HG02938 (cell line): Measurements from ENCODE around the gene ELL.

ENCODE experiments used
- ATAC-seq: cut with Tn5 transposase; IDR thresholded peaks from one replicate; pipeline ENCODE4 v1.9.1; 2021; ENCODE audit warnings: mild to moderate bottlenecking, moderate library complexity; ENCODE audit not compliant: unreplicated experiment

ELL gene

DNA sequence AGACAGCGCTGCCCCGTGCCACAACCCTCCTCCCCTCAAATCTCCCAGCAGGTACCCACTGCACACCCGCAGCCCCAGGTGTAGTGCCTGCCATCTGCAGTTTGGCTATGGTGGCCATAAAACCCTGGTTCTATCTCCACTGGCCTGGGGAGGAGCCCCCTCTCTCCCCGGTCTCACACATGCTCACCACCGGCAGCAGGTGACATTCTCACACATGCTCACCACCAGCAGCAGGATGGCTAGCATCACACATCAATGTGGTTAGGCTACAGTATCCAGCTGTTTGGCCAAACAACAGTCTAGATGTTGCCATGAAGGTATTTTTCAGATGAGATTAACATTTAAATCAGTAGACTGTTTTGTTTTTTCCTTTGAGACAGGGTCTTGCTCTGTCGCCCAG, 31.1 kb downstream of the ELL start:
- no peak for ATAC-seq

GRCh38 chr19:18489627-18490184, 32.2 kb downstream of the ELL start:
- ATAC-seq: no peak

DNA sequence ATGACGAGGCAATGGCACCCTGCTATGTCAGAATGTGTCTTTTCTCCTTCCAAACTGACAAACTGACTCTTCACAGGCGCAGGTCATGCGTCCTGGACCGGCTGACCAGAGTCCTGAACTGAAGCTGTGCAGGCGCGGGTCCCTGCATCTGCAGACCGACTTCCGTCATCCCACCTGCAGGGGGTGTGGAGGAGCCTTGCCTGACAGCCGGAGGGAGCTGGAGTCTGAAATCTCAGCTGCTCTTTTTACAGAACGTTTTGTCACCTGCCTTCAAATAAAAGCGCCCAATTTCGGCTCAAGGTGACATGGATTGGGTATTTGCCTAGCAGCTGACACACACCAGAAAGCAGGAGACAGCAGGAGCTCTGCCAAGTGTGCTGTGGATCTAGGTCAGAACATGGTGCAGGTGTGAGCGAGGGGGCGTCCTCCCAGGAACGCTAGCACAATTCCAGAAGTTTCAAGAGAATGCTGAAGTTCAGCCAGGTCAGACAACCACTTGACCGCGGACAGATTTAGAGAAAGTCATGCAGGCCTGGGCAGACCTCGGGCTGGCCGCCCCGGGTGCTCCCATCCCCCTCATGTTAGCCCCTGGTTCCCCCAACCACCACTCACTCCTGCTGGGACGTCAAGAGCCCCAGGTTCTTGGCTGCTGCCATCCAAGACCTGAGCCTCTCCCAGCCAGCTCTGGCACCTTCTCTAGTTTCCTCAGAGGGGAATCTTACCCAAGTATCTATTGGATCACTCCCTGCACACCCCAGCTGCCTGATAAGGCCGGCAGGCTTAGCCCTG, 32.8 kb downstream of the ELL start:
- no peak for ATAC-seq

- ATAC-seq: no peak
These were observed 33.5 kb downstream of the ELL start for GRCh38 chr19:18488403-18488723.

- ATAC-seq: no peak
These were observed 34.1 kb downstream of the ELL start for GRCh38 chr19:18487576-18488402.

DNA sequence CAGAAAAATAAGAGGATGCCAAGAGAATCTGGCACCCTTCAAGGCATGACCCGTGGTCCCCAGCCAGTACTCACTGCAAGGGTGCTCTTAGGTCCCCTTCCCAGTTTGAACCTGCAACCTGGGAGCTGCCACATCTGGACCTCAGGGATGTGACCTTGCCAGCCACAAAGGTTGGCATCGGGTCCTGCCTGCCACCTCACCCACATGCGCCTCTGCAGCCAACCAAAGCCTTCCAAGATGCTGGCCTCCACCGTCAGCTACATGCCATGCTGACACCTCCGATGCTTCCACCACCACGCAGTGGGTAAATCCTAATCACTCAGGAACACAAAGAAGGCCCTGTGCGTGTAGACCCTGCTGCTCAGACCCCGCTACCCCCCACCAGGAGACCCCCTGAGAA, 35.1 kb downstream of the ELL start:
- ATAC-seq: no peak

DNA sequence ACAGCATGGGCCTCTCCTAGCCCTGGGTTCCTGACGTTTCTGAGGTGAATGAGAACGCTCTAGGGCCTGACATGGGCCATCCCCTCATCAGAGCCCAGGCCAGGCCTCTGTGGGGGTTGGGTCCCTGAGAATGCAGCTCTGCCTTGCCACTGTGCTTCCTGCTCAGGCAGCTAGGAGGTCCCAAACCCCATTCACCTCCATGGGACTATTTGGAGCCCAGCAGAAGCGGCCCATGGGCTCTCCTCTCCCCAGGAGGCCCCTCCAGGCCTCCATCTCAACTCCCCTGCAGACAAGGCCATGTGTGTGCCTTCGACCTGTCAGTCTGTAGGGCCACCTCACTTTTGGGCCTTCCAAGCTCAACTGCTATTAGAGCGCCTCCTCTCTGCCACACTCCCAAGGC, 36.9 kb downstream of the ELL start:
- no peak for ATAC-seq

DNA sequence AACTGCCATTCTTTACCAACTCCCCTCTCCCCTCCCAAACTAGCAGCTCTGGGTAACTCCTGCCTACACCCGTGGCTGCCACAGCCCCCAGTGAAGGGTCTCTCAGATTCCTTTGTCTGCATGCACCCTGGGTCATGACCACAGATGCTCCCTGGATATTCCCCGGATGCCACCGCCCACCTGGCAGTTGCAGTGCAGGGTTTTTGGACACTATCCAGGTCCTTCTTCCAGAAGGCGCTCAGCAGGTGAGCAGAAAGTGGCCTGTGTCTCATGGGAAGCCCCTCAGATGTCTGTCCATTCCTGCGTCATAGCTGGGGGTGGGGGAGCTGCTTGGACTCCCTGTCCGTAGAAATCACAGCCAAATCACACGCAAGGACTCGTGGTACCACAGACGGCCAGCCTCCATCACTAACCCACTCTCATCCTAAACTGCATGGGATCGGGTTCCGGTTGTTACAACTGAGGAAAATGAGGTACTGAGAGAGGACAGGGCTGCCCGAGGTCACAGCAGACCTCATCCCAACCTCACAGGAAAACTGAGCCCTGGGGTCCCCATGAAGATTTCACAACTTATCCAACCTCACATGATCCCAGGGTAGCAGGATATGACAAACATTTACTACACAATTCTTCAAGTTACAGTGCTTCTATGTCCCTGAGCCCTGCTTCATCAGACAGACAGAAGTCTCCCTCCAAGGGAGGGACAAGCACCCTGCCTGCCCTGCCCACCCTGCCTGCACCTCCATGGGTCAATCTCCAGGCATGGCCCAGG, 38.6 kb downstream of the ELL start:
- ATAC-seq: no peak

DNA sequence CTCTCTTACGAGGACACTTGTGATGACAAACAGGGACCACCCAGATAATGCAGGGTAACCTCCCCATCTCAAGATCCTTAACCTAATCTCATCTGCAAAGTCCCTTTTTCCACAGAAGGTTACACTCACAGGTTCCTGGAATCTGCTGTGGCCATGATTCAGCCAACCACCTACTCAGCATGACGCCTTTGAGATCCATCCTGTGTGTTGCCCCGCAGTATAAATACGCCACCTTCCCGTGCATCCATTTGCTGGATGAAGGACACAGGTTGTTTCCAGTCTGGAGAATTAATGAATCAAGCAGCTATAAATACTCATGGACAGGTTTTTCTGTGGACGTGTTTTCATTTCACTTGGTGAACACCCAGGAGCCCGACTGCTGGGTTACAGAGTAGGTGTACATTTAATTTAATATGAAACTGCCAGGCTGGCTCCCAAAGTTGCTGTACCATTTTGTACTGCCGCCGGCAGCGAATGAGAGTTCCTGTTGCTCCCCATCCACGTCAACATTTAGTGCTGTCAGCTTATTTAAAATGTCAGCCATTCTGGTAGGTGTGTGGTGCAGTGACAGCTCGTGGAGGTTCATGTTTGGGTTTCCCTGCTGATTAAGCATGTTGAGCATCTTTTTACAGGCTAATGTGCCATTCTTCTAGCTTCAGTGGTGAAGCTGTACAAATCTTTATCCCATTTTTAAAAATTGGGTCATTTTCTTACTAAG, 40.2 kb downstream of the ELL start:
- no peak for ATAC-seq

DNA sequence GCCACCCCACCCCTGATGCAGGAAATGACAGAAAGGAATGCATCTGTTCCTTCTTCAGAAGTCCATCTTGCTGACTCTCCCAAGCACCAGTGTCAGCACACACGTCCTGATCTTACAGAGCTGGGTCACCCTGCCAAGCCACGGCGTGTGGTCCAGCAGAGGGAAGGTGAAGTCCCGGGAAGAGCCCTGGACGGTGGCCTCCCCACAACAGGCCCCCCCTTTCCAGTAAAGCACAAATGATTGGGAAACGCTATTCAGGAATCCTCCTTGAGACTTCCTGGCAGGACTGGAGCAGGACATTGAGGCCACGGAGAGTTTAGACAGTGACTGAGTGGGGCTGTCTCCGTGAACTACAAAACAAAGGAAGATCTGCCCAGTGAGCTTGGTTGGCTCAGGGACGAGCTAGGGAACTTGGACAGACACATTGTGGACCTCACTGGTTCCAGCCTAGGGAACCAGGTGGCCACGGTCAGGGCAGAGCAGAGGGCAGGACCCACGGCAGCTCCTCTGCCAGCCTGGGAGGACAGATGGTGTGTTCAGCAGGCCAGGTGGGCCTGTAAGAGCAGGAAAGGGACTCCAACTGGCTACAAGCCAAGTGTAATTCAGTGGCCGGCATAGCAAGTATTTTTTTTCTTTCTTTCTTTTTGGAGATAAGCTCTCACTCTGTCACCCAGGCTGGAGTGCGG, 41.7 kb downstream of the ELL start:
- ATAC-seq: no peak

- peak; percentile 51 for ATAC-seq
These were observed 43.1 kb downstream of the ELL start for GRCh38 chr19:18478545-18479311.

DNA sequence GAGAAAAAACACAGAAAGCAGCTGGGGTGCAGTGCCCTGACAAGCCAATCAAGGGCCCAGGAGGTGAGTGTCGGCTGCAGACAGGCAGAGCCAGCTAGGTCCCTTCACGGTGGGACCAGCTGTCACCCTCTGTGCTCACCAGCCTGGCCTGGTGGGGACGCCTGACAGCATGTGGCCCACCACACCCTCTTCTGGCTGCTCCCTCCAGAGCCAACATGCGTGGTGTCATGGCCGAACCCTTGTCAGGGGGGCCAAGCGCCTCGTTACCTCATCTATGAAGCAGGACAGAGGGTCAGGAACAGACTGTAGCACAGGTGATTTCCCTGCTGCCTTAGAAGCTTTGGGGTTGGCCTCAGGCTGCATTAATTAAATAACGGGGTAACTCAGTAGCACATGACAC, 43.9 kb downstream of the ELL start:
- ATAC-seq: no peak

DNA sequence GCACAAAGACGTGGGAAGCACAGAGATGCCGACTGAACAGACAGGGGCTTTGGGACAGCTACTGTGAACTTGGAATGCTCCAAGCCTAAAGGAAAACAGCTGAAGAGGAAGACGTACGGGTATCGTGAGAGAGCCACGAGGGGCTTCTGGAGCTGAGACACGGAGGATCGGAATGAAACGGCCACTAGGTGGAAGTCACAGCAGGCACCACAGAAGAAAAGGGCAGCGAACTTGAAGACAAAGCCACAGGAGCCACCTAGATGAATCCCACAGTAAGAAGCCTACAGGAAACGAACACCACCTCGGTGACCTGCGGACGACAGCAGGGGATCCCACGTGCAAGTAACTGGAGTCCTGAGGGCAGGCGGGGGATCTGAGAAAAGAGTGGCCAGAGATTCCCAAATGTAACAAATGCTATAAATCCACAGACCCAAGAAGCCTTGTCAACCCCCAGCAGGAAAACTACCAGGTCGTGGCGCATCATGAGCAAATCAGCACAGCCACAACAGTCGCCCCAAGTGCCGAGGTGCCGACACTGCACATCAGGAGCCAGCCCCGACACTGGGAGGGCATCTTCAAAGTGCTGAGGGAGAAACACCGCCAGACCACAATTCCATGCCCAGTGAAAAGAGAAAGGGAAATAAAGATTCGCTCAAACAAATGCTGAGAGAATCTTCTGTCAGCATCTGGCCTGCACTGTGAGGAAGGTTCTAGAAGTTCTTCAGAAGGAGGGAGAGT, 44.7 kb downstream of the ELL start:
- ATAC-seq: no peak

DNA sequence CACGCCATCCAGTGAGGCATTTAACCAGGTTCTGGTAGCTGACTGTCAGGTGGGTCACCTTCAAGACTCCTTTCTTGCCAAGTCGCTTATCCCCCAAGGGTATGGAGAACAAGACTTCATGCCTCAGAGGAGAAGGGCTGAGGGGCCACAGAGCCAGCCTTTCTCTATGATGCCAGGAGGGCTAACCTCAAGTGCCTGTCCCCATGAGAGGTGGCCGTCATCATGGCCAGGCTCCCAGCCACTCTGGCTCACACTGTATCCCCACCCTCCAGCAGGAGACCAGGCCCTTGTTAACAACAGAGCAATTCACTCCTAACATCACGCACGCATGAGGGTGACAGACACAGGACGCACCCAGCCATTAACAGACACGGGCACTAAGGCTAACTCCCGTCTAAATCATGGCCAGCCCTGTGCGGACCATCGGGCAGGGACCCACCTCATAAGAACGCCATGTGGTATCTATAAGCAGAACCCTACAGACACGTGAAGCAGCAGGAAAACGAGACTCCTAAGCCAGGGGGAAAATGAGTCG, 45.3 kb downstream of the ELL start:
- ATAC-seq: no peak

DNA sequence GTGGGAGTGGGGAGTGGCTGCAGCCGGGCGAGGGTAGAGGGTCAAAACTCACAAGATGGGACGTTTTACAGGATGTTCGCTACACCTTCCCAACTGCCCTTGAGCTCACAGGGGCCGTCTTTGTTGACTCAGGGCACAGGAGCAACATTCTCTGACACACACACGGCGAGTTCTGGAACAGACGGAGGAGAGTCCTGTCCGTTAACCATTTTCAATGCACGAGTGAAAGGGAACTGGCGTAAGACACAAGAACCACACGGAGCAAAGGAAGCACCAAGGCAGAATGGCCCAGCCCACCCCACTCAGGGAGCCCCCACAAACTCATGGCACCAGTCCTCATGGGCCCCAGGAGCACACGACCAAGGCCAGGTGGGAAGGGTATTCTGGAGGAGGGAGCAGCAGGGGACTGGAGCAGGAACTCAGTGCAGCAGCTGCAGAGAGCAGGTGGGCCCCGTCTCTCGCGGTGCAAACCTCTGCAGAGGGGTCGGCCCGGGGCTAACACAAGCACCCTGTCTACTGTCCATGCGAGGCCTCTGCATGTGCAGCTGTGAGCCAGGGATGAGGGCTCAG, 46.0 kb downstream of the ELL start:
- no peak for ATAC-seq

DNA sequence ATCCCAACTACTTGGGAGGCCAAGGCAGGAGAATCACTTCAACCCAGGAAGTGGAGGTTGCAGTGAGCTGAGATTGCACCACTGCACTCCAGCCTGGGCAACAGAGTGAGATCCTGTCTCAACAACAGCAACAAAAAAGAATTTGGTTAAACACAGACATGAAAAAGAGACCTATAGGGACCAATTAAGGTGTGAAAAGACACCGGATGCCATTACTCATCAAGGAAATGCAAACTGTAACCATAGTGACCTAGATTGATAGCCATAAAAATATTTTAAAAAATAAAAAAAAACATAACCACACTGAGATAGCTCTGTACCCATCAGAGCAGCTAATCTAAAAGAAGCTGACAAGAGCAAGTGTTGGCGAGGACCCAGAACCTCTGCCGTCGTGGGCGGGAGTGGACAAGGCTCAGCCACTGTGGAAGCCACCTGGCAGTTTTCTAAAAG, 46.8 kb downstream of the ELL start:
- ATAC-seq: no peak

DNA sequence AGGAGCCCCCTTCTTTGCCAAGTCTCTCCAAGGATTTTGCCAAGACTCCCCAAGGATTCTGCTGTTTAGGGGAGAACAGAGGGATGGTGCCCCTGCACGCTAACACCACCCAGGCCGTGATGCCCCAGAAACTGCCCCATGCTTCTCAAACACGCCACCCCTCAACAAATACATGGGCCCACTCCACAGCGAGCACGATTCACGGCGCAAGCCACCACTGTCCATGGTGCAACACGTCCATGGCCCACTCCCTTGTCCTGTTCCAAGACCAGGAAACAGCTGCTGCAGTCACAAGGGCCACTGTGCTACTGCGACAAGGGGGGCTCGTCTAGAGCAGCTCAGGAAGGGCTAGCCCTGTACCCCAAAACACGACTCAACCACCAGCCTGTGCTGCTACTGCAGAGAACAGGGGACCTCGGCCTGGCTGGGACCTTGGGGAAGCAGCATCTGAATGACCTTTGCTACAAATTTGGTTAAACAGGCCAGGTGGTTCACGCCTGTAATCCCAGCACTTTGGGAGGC, 47.4 kb downstream of the ELL start:
- no peak for ATAC-seq

DNA sequence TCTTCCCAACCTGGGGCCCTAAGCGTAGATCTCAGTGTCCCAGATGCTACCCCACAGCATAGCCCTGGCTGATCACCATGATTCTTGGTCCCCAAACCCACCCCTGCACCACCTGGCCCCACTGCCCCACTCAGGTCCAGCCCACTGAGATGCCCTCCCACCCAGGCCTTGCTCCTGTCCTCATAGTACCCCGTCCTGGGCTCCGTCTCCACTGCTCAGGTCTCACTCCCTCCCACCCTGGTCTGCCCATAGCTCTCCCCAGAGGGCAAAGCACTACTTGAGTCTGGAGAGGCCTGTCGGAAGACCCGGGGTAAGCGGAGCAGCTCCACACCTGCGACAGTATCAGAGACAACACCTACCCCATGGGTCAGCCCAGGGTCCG, 48.2 kb downstream of the ELL start:
- ATAC-seq: no peak
